Measurements from ENCODE around the gene ARPC4. TPM values are rescaled to one million over a fixed set of nuclear protein-coding genes. Genes with fewer than 3 reads are reported as not detected.

The ARPC4 gene
- total RNA-seq, 4 donors from 2014 or later, result 129 to 191 (median 164) TPM

- 81% methylated on average over 5 of the region's 5 CpGs for WGBS
- Histone ChIP-seq H3K27me3 (no peaks in the 10 kb centered on the region), H3K4me1 (peaks cover 3 to 26% (median 10%) of the 10 kb centered on the region in 4 donors), H3K36me3 (peaks cover 14 to 32% (median 26%) of the 10 kb centered on the region in 4 donors), H3K9me3 (no peaks in the 10 kb centered on the region), H3K4me3 (no peak overlapping the region), H3K27ac (replicated peaks in 1 of 4) (no peak overlapping the region)
- TF ChIP-seq POLR2A (IDR thresholded peaks at IDR 0.05; ENCODE audit: low read depth), result no peak
- no peak for TF ChIP-seq POLR2AphosphoS5 (IDR thresholded peaks at IDR 0.05)
- TF ChIP-seq EP300 (IDR thresholded peaks at IDR 0.05), result no peak
- TF ChIP-seq CTCF (IDR thresholded peaks at IDR 0.05), result no peak
- intact Hi-C loops (cut with DNase I), result no loop called here
- DNase-seq (ENCODE audit: extremely low spot score), result no peak
These were observed 15.8 kb upstream of the ARPC4 start for GRCh38 chr3:9776896-9777693.

GRCh38 chr3:9777694-9778021 lies 15.2 kb upstream of the ARPC4 start:
- Histone ChIP-seq H3K4me1 (peaks cover 3 to 26% (median 10%) of the 10 kb centered on the region in 4 donors), H3K9me3 (no peaks in the 10 kb centered on the region), H3K27me3 (no peaks in the 10 kb centered on the region), H3K4me3 (no peak overlapping the region), H3K36me3 (peaks cover 19 to 38% (median 31%) of the 10 kb centered on the region in 4 donors), H3K27ac (replicated peaks in 1 of 4) (peak overlapping the region in 1 of 4 donors; percentile 8)
- WGBS, result 94% methylated on average over 1 of the region's 1 CpG
- TF ChIP-seq EP300 (IDR thresholded peaks at IDR 0.05), result no peak
- TF ChIP-seq POLR2AphosphoS5 (IDR thresholded peaks at IDR 0.05), result no peak
- TF ChIP-seq POLR2A (IDR thresholded peaks at IDR 0.05; ENCODE audit: low read depth), result no peak
- TF ChIP-seq CTCF (IDR thresholded peaks at IDR 0.05), result no peak
- intact Hi-C loops (cut with DNase I), result no loop called here
- DNase-seq (ENCODE audit: extremely low spot score), result no peak

GRCh38 chr3:9778143-9779074 lies 14.5 kb upstream of the ARPC4 start:
- DNase-seq (ENCODE audit: extremely low spot score), result no peak
- intact Hi-C loops (cut with DNase I), result no loop called here
- no peaks in the 10 kb centered on the region for H3K27me3 ChIP-seq
- no peak overlapping the region for H3K4me3 ChIP-seq
- H3K4me1 ChIP-seq, result peaks cover 3 to 26% (median 10%) of the 10 kb centered on the region in 4 donors
- no peak overlapping the region for H3K27ac ChIP-seq (replicated peaks in 1 of 4)
- no peaks in the 10 kb centered on the region for H3K9me3 ChIP-seq
- TF ChIP-seq CTCF (IDR thresholded peaks at IDR 0.05) (no peak), POLR2A (IDR thresholded peaks at IDR 0.05; ENCODE audit: low read depth) (no peak), EP300 (IDR thresholded peaks at IDR 0.05) (no peak), POLR2AphosphoS5 (IDR thresholded peaks at IDR 0.05) (no peak)
- WGBS, result 67% methylated on average over 5 of the region's 5 CpGs
- H3K36me3 ChIP-seq, result peaks cover 20 to 46% (median 38%) of the 10 kb centered on the region in 4 donors

- H3K9me3 ChIP-seq, result no peaks in the 10 kb centered on the region
- DNase-seq (ENCODE audit: extremely low spot score), result no peak
- intact Hi-C loops (cut with DNase I), result no loop called here
- peaks cover 3 to 26% (median 10%) of the 10 kb centered on the region in 4 donors for H3K4me1 ChIP-seq
- H3K27ac ChIP-seq (replicated peaks in 1 of 4), result no peak overlapping the region
- no peak overlapping the region for H3K4me3 ChIP-seq
- no peaks in the 10 kb centered on the region for H3K27me3 ChIP-seq
- TF ChIP-seq POLR2A (IDR thresholded peaks at IDR 0.05; ENCODE audit: low read depth), result no peak
- TF ChIP-seq CTCF (IDR thresholded peaks at IDR 0.05), result no peak
- TF ChIP-seq POLR2AphosphoS5 (IDR thresholded peaks at IDR 0.05), result no peak
- TF ChIP-seq EP300 (IDR thresholded peaks at IDR 0.05), result no peak
- peaks cover 26 to 53% (median 45%) of the 10 kb centered on the region in 4 donors for H3K36me3 ChIP-seq
- 86% methylated on average over 5 of the region's 6 CpGs for WGBS
These were observed 13.7 kb upstream of the ARPC4 start for GRCh38 chr3:9779075-9779593.

Measured in esophagus muscularis mucosa (tissue), 4 donors.